ENCODE results near the gene TIGD3. TPM values are rescaled to one million over a fixed set of nuclear protein-coding genes. Genes with fewer than 3 reads are reported as not detected.

Gene TIGD3
- total and polyA plus RNA-seq, 9 of the 15 experiments (the other 6 are each of a cell fraction or from before 2014, with no cell fraction given), result 0.06 to 1.3 (median 0.56) TPM

DNA sequence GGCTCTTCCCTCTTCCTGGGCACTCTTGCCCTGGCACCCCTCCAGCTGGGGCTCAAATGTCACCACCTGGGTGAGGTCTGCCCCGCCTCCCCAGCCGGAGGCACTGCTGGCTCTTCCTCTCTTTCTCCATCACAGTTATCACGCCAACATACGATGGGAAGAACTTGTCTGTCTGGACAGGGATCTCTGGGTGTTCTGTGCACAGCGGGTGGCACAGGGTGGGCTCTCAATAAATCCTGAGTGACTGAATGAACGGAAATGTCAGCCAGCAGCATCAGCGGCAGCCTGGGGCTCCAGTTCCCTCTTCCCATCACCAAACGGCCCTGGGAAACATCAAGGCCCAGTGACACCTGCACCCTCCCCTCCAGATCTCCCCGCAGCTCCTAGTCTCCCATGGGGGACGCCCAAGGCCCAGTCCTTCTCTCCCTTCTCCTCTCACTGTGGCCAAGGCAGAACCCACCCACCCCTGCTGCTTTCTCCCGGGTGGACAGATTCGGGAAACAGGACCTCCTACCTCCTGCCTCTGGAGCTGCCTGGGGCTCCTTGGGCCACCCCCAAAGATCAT, 28.3 kb downstream of the TIGD3 start:
- POLR2A ChIA-PET, result interaction anchor here (0.5 to 16.2 kb wide), 8 partner anchors 9 to 211 kb away, joined by 3 to 253 read pairs (median 4); partner anchors contain the start of genes MALAT1 and NEAT1
- peaks cover 37 to 86% of the 10 kb centered on the region in 2 experiments for H3K4me1 ChIP-seq (replicated peaks in 1 of 2; ENCODE audit: control insufficient read depth in 2 of 2, insufficient read depth in 2 of 2, low read length in 2 of 2)
- no peaks in the 10 kb centered on the region for H4K20me1 ChIP-seq (replicated peaks; ENCODE audit: control insufficient read depth, insufficient read depth, low read length)
- WGBS (ENCODE audit: insufficient coverage, low coverage, missing lambda C conversion rate), result 22% methylated on average over 12 of the region's 12 CpGs
- ATAC-seq, result no peak
- BruUV-seq (replicated peaks), result no TSS peak
- peaks cover 13% of the 10 kb centered on the region for H3K79me2 ChIP-seq (ENCODE audit: control insufficient read depth, insufficient read depth, low read length)
- CTCF ChIA-PET (ENCODE audit: low intra/inter-chr PET ratio), result interaction anchor here (0.6 to 1.6 kb wide), 4 partner anchors 34 to 434 kb away, joined by 3 to 7 read pairs (median 4); no protein-coding TSS in a partner anchor
- H3K9me1 ChIP-seq (ENCODE audit: control insufficient read depth, insufficient read depth, low read length), result no peaks in the 10 kb centered on the region
- H3K27ac ChIP-seq (ENCODE audit: extremely low read depth, low read depth, low read length), result peak overlapping the region; percentile 93
- no peaks in the 10 kb centered on the region for H3K27me3 ChIP-seq (ENCODE audit: control insufficient read depth in 2 of 2, insufficient read depth in 2 of 2, low read length in 2 of 2)
- no peak for FAIRE-seq
- peak overlapping the region; percentile 37; the same call in 1 of the 2 replicates for H3K4me3 ChIP-seq
- no peaks in the 10 kb centered on the region; the same call in 1 of the 2 replicates for H3K9me3 ChIP-seq (replicated peaks; ENCODE audit: control insufficient read depth, insufficient read depth, low read depth, low read length)
- in situ Hi-C loops (cut with MboI), result no loop called here
- peaks cover 3% of the 10 kb centered on the region; the same call in 2 of the 3 replicates for H3K36me3 ChIP-seq (ENCODE audit: control insufficient read depth, insufficient read depth, low read length)
- no peak for DNase-seq (ENCODE audit: extremely low read depth in 1 of 4, low spot score in 3 of 4)
- intact Hi-C loops (cut with micrococcal nuclease), result loop anchor here (1.0 to 2.0 kb wide), 3 partner anchors 33 to 127 kb away; no protein-coding TSS in a partner anchor
- H3K4me2 ChIP-seq (ENCODE audit: insufficient read depth, low read length), result peak overlapping the region; percentile 80
- H2AFZ ChIP-seq (ENCODE audit: low read depth, low read length), result peak overlapping the region; percentile 86
- peak overlapping the region; percentile 85 to 88 for H3K9ac ChIP-seq (ENCODE audit: insufficient read depth in 1 of 2, low read depth in 2 of 2, low read length in 2 of 2)
- TF ChIP-seq HDGF (IDR thresholded peaks at IDR 0.05), result peak; percentile 86; the same call in 1 of the 2 replicates
- TF ChIP-seq ZNF121 (CRISPR knock-in tag; conservative IDR thresholded peaks at IDR 0.05), result no peak
- 0 out of 4 replicates have a peak, but pooled peaks of 1 of the 2 experiments have one; percentile 9 for TF ChIP-seq TEAD1 (CRISPR knock-in tag; IDR thresholded peaks at IDR 0.05)
- TF ChIP-seq ZNF696 (CRISPR knock-in tag; conservative IDR thresholded peaks at IDR 0.05), result no peak
- TF ChIP-seq, protein P1, sequence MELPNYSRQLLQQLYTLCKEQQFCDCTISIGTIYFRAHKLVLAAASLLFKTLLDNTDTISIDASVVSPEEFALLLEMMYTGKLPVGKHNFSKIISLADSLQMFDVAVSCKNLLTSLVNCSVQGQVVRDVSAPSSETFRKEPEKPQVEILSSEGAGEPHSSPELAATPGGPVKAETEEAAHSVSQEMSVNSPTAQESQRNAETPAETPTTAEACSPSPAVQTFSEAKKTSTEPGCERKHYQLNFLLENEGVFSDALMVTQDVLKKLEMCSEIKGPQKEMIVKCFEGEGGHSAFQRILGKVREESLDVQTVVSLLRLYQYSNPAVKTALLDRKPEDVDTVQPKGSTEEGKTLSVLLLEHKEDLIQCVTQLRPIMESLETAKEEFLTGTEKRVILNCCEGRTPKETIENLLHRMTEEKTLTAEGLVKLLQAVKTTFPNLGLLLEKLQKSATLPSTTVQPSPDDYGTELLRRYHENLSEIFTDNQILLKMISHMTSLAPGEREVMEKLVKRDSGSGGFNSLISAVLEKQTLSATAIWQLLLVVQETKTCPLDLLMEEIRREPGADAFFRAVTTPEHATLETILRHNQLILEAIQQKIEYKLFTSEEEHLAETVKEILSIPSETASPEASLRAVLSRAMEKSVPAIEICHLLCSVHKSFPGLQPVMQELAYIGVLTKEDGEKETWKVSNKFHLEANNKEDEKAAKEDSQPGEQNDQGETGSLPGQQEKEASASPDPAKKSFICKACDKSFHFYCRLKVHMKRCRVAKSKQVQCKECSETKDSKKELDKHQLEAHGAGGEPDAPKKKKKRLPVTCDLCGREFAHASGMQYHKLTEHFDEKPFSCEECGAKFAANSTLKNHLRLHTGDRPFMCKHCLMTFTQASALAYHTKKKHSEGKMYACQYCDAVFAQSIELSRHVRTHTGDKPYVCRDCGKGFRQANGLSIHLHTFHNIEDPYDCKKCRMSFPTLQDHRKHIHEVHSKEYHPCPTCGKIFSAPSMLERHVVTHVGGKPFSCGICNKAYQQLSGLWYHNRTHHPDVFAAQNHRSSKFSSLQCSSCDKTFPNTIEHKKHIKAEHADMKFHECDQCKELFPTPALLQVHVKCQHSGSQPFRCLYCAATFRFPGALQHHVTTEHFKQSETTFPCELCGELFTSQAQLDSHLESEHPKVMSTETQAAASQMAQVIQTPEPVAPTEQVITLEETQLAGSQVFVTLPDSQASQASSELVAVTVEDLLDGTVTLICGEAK (IDR thresholded peaks at IDR 0.05), result peak; percentile 51
- TF ChIP-seq, protein P1 (CRISPR knock-in tag; IDR thresholded peaks at IDR 0.05), result no peak
- 0 out of 4 replicates have a peak, but pooled peaks of 1 of the 2 experiments have one; percentile 21 for TF ChIP-seq SIN3A (IDR thresholded peaks at IDR 0.05; ENCODE audit: borderline replicate concordance in 2 of 2, control insufficient read depth in 1 of 2, low read depth in 2 of 2, low read length in 2 of 2)
- no peak for TF ChIP-seq ZNF699 (CRISPR knock-in tag; IDR thresholded peaks at IDR 0.05; ENCODE audit: insufficient replicate concordance)
- no peak; the same call in 1 of the 2 replicates for TF ChIP-seq IRF9 (tag; IDR thresholded peaks at IDR 0.05)
- TF ChIP-seq HSF4 (CRISPR knock-in tag; IDR thresholded peaks at IDR 0.05; ENCODE audit: borderline replicate concordance), result no peak
- no peak for TF ChIP-seq ZEB2 (IDR thresholded peaks at IDR 0.05)
- no peak for TF ChIP-seq ZNF197 (CRISPR knock-in tag; IDR thresholded peaks at IDR 0.05; ENCODE audit: low read depth)
